ENCODE results near the gene KCNAB2. TPM values are rescaled to one million over a fixed set of nuclear protein-coding genes. Genes with fewer than 3 reads are reported as not detected.

Gene KCNAB2
- total RNA-seq, 1 experiment from 2014 or later, result 10.3 TPM

GRCh38 chr1:6068073-6068472, 22.4 kb downstream of the KCNAB2 start (continued):
- no peak for TF ChIP-seq ARID4B (CRISPR knock-in tag; IDR thresholded peaks at IDR 0.05; ENCODE audit: borderline replicate concordance)
- TF ChIP-seq HMGA2 (CRISPR knock-in tag; IDR thresholded peaks at IDR 0.05), result no peak
- TF ChIP-seq, protein P1, sequence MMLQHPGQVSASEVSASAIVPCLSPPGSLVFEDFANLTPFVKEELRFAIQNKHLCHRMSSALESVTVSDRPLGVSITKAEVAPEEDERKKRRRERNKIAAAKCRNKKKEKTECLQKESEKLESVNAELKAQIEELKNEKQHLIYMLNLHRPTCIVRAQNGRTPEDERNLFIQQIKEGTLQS (CRISPR knock-in tag; conservative IDR thresholded peaks at IDR 0.05), result no peak
- no peak for TF ChIP-seq GTF2I (CRISPR knock-in tag; conservative IDR thresholded peaks at IDR 0.05)
- no peak for TF ChIP-seq KAT7 (CRISPR knock-in tag; IDR thresholded peaks at IDR 0.05; ENCODE audit: borderline replicate concordance)
- TF ChIP-seq TEAD1 (CRISPR knock-in tag; IDR thresholded peaks at IDR 0.05), result no peak

- TF ChIP-seq ZNF423 (CRISPR knock-in tag; IDR thresholded peaks at IDR 0.05), result no peak
- no peak for DNase-seq (ENCODE audit: low spot score)
Observed at GRCh38 chr1:6068932-6069331, 23.2 kb downstream of the KCNAB2 start.

GRCh38 chr1:6069573-6069972, 23.9 kb downstream of the KCNAB2 start:
- no peak for TF ChIP-seq MAX (CRISPR knock-in tag; IDR thresholded peaks at IDR 0.05)
- no peak for TF ChIP-seq USF1 (CRISPR knock-in tag; IDR thresholded peaks at IDR 0.05)
- TF ChIP-seq TEAD1 (CRISPR knock-in tag; IDR thresholded peaks at IDR 0.05), result no peak
- no peak for TF ChIP-seq CREM (CRISPR knock-in tag; IDR thresholded peaks at IDR 0.05)
- no peak for TF ChIP-seq SP1 (CRISPR knock-in tag; conservative IDR thresholded peaks at IDR 0.05)
- TF ChIP-seq PRRX2 (CRISPR knock-in tag; IDR thresholded peaks at IDR 0.05), result no peak
- TF ChIP-seq FOXJ3 (CRISPR knock-in tag; IDR thresholded peaks at IDR 0.05; ENCODE audit: borderline replicate concordance), result no peak
- TF ChIP-seq ATF1 (CRISPR knock-in tag; IDR thresholded peaks at IDR 0.05), result no peak
- no peak for TF ChIP-seq NR3C1 (CRISPR knock-in tag; conservative IDR thresholded peaks at IDR 0.05; ENCODE audit: low read depth)
- TF ChIP-seq NFE2L1 (CRISPR knock-in tag; IDR thresholded peaks at IDR 0.05), result no peak
- TF ChIP-seq, protein P2, sequence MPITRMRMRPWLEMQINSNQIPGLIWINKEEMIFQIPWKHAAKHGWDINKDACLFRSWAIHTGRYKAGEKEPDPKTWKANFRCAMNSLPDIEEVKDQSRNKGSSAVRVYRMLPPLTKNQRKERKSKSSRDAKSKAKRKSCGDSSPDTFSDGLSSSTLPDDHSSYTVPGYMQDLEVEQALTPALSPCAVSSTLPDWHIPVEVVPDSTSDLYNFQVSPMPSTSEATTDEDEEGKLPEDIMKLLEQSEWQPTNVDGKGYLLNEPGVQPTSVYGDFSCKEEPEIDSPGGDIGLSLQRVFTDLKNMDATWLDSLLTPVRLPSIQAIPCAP (CRISPR knock-in tag; IDR thresholded peaks at IDR 0.05), result no peak
- no peak for TF ChIP-seq SOX15 (CRISPR knock-in tag; IDR thresholded peaks at IDR 0.05)
- no peak for TF ChIP-seq JUN (CRISPR knock-in tag; IDR thresholded peaks at IDR 0.05)
- TF ChIP-seq ESRRA (CRISPR knock-in tag; IDR thresholded peaks at IDR 0.05; ENCODE audit: borderline replicate concordance), result no peak
- CTCF ChIA-PET, result interaction anchor here (0.6 kb wide), 1 partner anchor 79 kb away, joined by 3 read pairs; no protein-coding TSS in a partner anchor

More at GRCh38 chr1:6068932-6069331, 23.2 kb downstream of the KCNAB2 start:
- Mint-ChIP-seq H3K27ac (no peak overlapping the region), H3K9me3 (no peaks in the 10 kb centered on the region), H3K4me1 (no peaks in the 10 kb centered on the region), H3K27me3 (ENCODE audit: low read depth) (no peaks in the 10 kb centered on the region), H3K4me3 (no peak overlapping the region), H3K36me3 (no peaks in the 10 kb centered on the region)
- CTCF ChIA-PET, result interaction anchor here (0.6 kb wide), 1 partner anchor 79 kb away, joined by 3 read pairs; no protein-coding TSS in a partner anchor
- ATAC-seq, result no peak
- POLR2A ChIA-PET, result no interaction called here

More at GRCh38 chr1:6069573-6069972, 23.9 kb downstream of the KCNAB2 start:
- no peaks in the 10 kb centered on the region for H3K4me1 Mint-ChIP-seq
- no peaks in the 10 kb centered on the region for H3K27me3 Mint-ChIP-seq (ENCODE audit: low read depth)
- H3K36me3 Mint-ChIP-seq, result no peaks in the 10 kb centered on the region
- no peak for ATAC-seq
- POLR2A ChIA-PET, result no interaction called here
- no peak overlapping the region; the same call in 1 of the 2 replicates for H3K27ac Mint-ChIP-seq
- no peaks in the 10 kb centered on the region for H3K9me3 Mint-ChIP-seq
- H3K4me3 Mint-ChIP-seq, result no peak overlapping the region
- no peak for DNase-seq (ENCODE audit: low spot score)

Measured in WTC11 (cell line).